Measurements from ENCODE around the gene TTC17.

DNA sequence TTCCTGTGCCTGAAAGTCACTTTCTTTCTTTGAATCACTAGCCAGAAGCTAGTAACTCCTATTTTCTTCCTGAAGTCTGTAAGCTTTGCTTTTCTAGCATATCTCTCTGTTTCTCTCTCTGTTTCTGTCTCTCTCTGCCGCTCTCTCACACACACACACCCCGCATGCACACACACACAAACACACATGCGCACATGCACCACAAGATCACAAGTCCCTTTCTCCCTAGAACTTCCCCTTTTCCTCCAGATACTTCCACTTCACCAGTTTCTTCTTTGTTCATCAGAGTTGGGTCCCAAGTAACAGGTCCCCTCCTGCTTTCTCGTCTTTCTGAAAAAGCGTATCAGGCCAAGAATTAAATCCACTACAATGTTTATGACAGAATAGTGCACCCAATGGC, 173.3 kb downstream of the TTC17 start:
- no peak for TF ChIP-seq POLR2AphosphoS5 (IDR thresholded peaks at IDR 0.05; ENCODE audit: low read depth, low read length)
- TF ChIP-seq, protein P1, sequence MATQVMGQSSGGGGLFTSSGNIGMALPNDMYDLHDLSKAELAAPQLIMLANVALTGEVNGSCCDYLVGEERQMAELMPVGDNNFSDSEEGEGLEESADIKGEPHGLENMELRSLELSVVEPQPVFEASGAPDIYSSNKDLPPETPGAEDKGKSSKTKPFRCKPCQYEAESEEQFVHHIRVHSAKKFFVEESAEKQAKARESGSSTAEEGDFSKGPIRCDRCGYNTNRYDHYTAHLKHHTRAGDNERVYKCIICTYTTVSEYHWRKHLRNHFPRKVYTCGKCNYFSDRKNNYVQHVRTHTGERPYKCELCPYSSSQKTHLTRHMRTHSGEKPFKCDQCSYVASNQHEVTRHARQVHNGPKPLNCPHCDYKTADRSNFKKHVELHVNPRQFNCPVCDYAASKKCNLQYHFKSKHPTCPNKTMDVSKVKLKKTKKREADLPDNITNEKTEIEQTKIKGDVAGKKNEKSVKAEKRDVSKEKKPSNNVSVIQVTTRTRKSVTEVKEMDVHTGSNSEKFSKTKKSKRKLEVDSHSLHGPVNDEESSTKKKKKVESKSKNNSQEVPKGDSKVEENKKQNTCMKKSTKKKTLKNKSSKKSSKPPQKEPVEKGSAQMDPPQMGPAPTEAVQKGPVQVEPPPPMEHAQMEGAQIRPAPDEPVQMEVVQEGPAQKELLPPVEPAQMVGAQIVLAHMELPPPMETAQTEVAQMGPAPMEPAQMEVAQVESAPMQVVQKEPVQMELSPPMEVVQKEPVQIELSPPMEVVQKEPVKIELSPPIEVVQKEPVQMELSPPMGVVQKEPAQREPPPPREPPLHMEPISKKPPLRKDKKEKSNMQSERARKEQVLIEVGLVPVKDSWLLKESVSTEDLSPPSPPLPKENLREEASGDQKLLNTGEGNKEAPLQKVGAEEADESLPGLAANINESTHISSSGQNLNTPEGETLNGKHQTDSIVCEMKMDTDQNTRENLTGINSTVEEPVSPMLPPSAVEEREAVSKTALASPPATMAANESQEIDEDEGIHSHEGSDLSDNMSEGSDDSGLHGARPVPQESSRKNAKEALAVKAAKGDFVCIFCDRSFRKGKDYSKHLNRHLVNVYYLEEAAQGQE (IDR thresholded peaks at IDR 0.05; ENCODE audit: insufficient read depth in 1 of 2, low read depth in 2 of 2, low read length in 2 of 2), result no peak
- TF ChIP-seq SIN3A (IDR thresholded peaks at IDR 0.05; ENCODE audit: borderline replicate concordance, insufficient read depth, low read length), result no peak
- TF ChIP-seq TAF1 (IDR thresholded peaks at IDR 0.05; ENCODE audit: borderline replicate concordance, insufficient read depth, low read length), result no peak
- no peak for TF ChIP-seq FOXP2 (optimal IDR thresholded peaks at IDR 0.05; ENCODE audit: borderline replicate concordance, extremely low read depth, extremely low read length, insufficient read depth)

Data from PFSK-1 (cell line).